Tibial nerve (tissue), 4 donors: ENCODE results near the gene ACADSB. TPM values are rescaled to one million over a fixed set of nuclear protein-coding genes. Genes with fewer than 3 reads are reported as not detected.

Experiments
- DNase-seq, 2 donors: peaks; one replicate each; pipeline ENCODE4 v3.0.0-alpha.2; 2019; ENCODE audit warnings: low spot score in 2 of 2
- H3K27ac ChIP-seq, 4 donors: fragments of 200-600 bp; sonication (generic) in 3 of 4; one replicate each; pipeline ENCODE4 v1.5.1; 2017 to 2019; ENCODE audit warnings: mild to moderate bottlenecking in 1 of 4
- H3K27me3 ChIP-seq, 2 donors: fragments of 200-600 bp; sonication (generic) in 1 of 2; one replicate each; pipeline versions ENCODE4 v1.5.1 to v1.6.0; 2017 to 2019
- H3K36me3 ChIP-seq, 3 donors: fragments of 200-600 bp; sonication (generic); one replicate each; pipeline ENCODE4 v1.5.1; 2018 to 2019
- H3K4me1 ChIP-seq, 4 donors: fragments of 200-600 bp; sonication (generic) in 3 of 4; one replicate each; pipeline ENCODE4 v1.5.1; 2017 to 2019
- H3K4me3 ChIP-seq, 4 donors: fragments of 200-600 bp; sonication (generic) in 3 of 4; one replicate each; pipeline ENCODE4 v1.5.1; 2017 to 2019; ENCODE audit warnings: mild to moderate bottlenecking in 1 of 4, moderate library complexity in 1 of 4
- H3K9me3 ChIP-seq, 4 donors: fragments of 200-600 bp; sonication (generic) in 3 of 4; one replicate each; pipeline ENCODE4 v1.5.1; 2017 to 2019
- EP300 ChIP-seq, 2 donors: sonication (generic); formaldehyde crosslinking; IDR thresholded peaks; one replicate each; pipeline ENCODE4 v1.6.1; 2017; ENCODE audit warnings: antibody characterized with exemption in 2 of 2, mild to moderate bottlenecking in 1 of 2
- POLR2A ChIP-seq, 2 donors: fragments of 450-650 bp; IDR thresholded peaks; one replicate each; pipeline ENCODE4 v1.6.1; 2017; ENCODE audit warnings: antibody characterized with exemption in 2 of 2, mild to moderate bottlenecking in 2 of 2, moderate library complexity in 2 of 2
- WGBS, 2 donors: methylation state at CpG; one replicate each; pipeline ENCODE4 v1.1.5; 2018; 5-methylcytosine and 5-hydroxymethylcytosine counted together
- total RNA-seq, 4 donors: library from RNA; depleted of rRNA; stranded (reverse); fragments of >200 nt; gene quantifications; one replicate each; pipeline ENCODE4 v1.1.0, GENCODE V29; 2016
- TF ChIP-seq, protein P1 (sequence below), 5 experiments: fragments of 200-600 bp in 3 of 5; fragments of 450-650 bp in 2 of 5; sonication (generic) in 3 of 5; IDR thresholded peaks; one replicate each; pipeline ENCODE4 v1.5.1; 2016 to 2019; ENCODE audit warnings: antibody characterized with exemption in 5 of 5, mild to moderate bottlenecking in 3 of 5, moderate library complexity in 2 of 5

The ACADSB gene
- total RNA-seq: 10 to 100 TPM; 17.4 to 26.8 (median 24.7) TPM

- 0% methylated on average over 22 to 68 of the region's 68 CpGs for WGBS, 2 donors
- Histone ChIP-seq H3K9me3 (no peaks in the 10 kb centered on the region), H3K36me3 (no peaks in the 10 kb centered on the region), H3K27me3 (no peaks in the 10 kb centered on the region), H3K27ac (peak within 1 kb of the TSS; percentile 82 to 97 (median 92)), H3K4me3 (peak within 1 kb of the TSS; percentile 79 to 99 (median 88)), H3K4me1 (peaks cover 0 to 64% (median 11%) of the 10 kb centered on the region in 4 donors)
- DNase-seq: peak; percentile 94 to 97
- TF ChIP-seq POLR2A (IDR thresholded peaks at IDR 0.05) (peak; percentile 40 to 93), EP300 (IDR thresholded peaks at IDR 0.05) (peak; percentile 59 to 99)
- TF ChIP-seq, protein P1, sequence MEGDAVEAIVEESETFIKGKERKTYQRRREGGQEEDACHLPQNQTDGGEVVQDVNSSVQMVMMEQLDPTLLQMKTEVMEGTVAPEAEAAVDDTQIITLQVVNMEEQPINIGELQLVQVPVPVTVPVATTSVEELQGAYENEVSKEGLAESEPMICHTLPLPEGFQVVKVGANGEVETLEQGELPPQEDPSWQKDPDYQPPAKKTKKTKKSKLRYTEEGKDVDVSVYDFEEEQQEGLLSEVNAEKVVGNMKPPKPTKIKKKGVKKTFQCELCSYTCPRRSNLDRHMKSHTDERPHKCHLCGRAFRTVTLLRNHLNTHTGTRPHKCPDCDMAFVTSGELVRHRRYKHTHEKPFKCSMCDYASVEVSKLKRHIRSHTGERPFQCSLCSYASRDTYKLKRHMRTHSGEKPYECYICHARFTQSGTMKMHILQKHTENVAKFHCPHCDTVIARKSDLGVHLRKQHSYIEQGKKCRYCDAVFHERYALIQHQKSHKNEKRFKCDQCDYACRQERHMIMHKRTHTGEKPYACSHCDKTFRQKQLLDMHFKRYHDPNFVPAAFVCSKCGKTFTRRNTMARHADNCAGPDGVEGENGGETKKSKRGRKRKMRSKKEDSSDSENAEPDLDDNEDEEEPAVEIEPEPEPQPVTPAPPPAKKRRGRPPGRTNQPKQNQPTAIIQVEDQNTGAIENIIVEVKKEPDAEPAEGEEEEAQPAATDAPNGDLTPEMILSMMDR (IDR thresholded peaks at IDR 0.05): peak in 2 of 5 experiments; percentile 8 to 49
Measured at GRCh38 chr10:123008355-123009104, at the start of gene ACADSB, which contains the start of gene IKZF5. Gene ACADSB (plus strand): TSS chr10:123009006. CDS start chr10:123009030, 24 bp downstream. Gene IKZF5 (minus strand): TSS chr10:123008795. CDS start chr10:122998625, 10,170 bp downstream.

DNA sequence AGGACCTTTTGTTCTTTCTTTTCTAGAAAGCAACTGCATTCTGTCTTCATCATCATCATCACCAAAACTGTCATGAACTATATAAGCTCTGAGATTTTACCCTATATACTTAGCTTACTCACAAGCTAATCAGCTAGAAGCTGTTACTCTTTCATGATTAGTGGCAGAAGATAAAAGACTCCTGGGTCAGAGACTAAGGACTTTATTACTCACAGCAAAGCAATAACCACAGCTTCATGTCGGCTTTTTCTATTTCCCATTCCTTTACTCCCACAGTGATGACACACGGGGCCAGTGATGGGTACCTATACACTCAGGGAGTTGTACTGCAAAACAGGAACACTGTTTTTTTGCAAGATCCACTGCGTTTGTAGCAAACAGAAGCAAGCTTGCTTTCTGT is 46.4 kb upstream of the ACADSB start:
- no peaks in the 10 kb centered on the region for H3K4me1 ChIP-seq
- no peak overlapping the region for H3K27ac ChIP-seq
- H3K9me3 ChIP-seq: peaks cover 0 to 33% (median 4%) of the 10 kb centered on the region in 4 donors
- no peaks in the 10 kb centered on the region for H3K27me3 ChIP-seq
- DNase-seq: no peak
- peaks cover 0 to 32% (median 0%) of the 10 kb centered on the region in 3 donors for H3K36me3 ChIP-seq
- no peak overlapping the region for H3K4me3 ChIP-seq
- 66 to 84% methylated on average over 3 of the region's 3 CpGs for WGBS, 2 donors
- TF ChIP-seq EP300 (IDR thresholded peaks at IDR 0.05): no peak
- TF ChIP-seq POLR2A (IDR thresholded peaks at IDR 0.05): no peak
- TF ChIP-seq, protein P1 (IDR thresholded peaks at IDR 0.05): no peak

- H3K27ac ChIP-seq: no peak overlapping the region
- no peak overlapping the region for H3K4me3 ChIP-seq
- H3K4me1 ChIP-seq: no peaks in the 10 kb centered on the region
- H3K9me3 ChIP-seq: peaks cover 0 to 47% (median 8%) of the 10 kb centered on the region in 4 donors
- DNase-seq: no peak
- H3K27me3 ChIP-seq: no peaks in the 10 kb centered on the region
- H3K36me3 ChIP-seq: peaks cover 0 to 32% (median 0%) of the 10 kb centered on the region in 3 donors
- no peak for TF ChIP-seq POLR2A (IDR thresholded peaks at IDR 0.05)
- no peak for TF ChIP-seq EP300 (IDR thresholded peaks at IDR 0.05)
- TF ChIP-seq, protein P1 (IDR thresholded peaks at IDR 0.05): no peak
Measured at GRCh38 chr10:122966879-122967278, 41.9 kb upstream of the ACADSB start.

DNA sequence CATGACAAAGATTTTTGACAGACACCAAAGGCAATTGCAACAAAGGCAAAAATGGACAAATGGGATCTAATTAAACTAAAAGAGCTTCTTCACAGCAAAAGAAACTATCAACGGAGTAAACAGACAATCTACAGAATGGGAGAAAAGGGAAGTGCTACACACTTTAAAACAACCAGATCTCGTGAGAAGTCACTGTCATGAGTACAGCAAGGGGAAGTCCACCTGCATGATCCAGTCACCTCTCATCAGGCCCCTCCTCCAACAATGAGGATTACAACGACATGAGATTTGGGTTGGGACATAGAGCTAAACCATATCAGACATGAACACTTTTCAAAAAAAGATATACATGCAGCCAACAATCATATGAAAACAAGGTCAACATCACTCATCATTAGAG is 40.1 kb upstream of the ACADSB start:
- peaks cover 0 to 19% (median 0%) of the 10 kb centered on the region in 3 donors for H3K36me3 ChIP-seq
- no peaks in the 10 kb centered on the region for H3K4me1 ChIP-seq
- H3K9me3 ChIP-seq: peaks cover 0 to 36% (median 5%) of the 10 kb centered on the region in 4 donors
- WGBS, 2 donors: 79 to 92% methylated on average over 3 of the region's 3 CpGs
- TF ChIP-seq, protein P1 (IDR thresholded peaks at IDR 0.05): no peak
- TF ChIP-seq EP300 (IDR thresholded peaks at IDR 0.05): no peak
- TF ChIP-seq POLR2A (IDR thresholded peaks at IDR 0.05): no peak
- H3K27ac ChIP-seq: no peak overlapping the region
- DNase-seq: no peak
- no peaks in the 10 kb centered on the region for H3K27me3 ChIP-seq
- H3K4me3 ChIP-seq: no peak overlapping the region

DNA sequence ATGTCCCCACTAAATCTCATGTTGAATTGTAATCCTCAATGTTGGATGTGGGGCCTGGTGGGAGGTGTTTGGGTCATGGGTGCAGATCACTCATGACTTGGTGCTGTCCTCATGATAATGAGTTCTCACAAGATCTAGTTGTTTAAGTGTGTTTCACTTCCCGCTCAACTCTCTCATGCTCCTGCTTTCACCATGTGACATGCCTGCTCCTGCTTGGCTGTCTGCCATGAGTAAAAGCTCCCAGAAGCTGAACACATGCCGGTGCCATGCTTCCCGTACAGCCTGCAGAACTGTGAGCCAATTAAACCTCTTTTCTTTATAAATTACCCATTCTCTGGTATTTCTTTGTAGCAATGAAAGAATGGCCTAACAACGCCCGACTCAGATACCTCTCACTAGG is 34.8 kb upstream of the ACADSB start:
- H3K9me3 ChIP-seq: peaks cover 0 to 2% (median 0%) of the 10 kb centered on the region in 4 donors
- H3K4me1 ChIP-seq: peaks cover 0 to 1% (median 0%) of the 10 kb centered on the region in 4 donors
- 41 to 52% methylated on average over 5 of the region's 5 CpGs for WGBS, 2 donors
- no peak overlapping the region for H3K4me3 ChIP-seq
- H3K36me3 ChIP-seq: no peaks in the 10 kb centered on the region
- no peak overlapping the region for H3K27ac ChIP-seq
- TF ChIP-seq, protein P1 (IDR thresholded peaks at IDR 0.05): no peak
- no peak for TF ChIP-seq EP300 (IDR thresholded peaks at IDR 0.05)
- TF ChIP-seq POLR2A (IDR thresholded peaks at IDR 0.05): no peak
- DNase-seq: no peak
- no peaks in the 10 kb centered on the region for H3K27me3 ChIP-seq
